Measurements from ENCODE around the gene STK24.

DNA sequence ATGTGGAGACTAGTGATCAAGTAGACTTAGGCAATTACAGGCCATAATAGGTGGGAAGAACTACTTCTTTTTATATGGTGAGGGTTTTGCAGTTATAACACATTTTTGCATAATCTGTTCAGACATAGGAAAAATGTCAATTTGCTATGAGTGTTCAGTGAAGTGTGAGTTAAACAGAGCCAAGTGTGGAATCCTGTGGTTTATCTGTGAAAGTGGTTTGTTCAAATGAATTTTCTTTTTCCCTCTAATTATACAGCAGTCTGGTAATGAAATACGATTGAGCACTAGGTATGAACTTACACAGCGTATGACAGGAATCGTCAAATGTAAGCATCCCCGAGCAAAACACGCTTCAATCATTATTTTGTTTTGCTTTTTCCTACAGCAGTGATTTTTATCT, 178.3 kb downstream of the STK24 start:
- TF ChIP-seq CTCF (IDR thresholded peaks at IDR 0.05; ENCODE audit: low read depth, low read length, poor library complexity, severe bottlenecking) (no peak), EZH2phosphoT487 (IDR thresholded peaks at IDR 0.05; ENCODE audit: borderline replicate concordance, low read length) (no peak)
